Thyroid gland (tissue), 4 donors: ENCODE measurements around the gene MORN1. TPM values are rescaled to one million over a fixed set of nuclear protein-coding genes. Genes with fewer than 3 reads are reported as not detected.

Source experiments
- DNase-seq, 2 donors: peaks; one replicate each; pipeline ENCODE4 v3.0.0-alpha.2; 2019
- H3K27ac ChIP-seq, 3 donors: fragments of 200-600 bp; sonication (generic); 1 replicate in 2 of 3; 2 replicates in 1 of 3; pipeline ENCODE4 v1.5.1; 2016 to 2019; ENCODE audit warnings: mild to moderate bottlenecking in 1 of 3, moderate library complexity in 1 of 3
- H3K27me3 ChIP-seq: fragments of 200-600 bp; sonication (generic); one replicate; pipeline ENCODE4 v1.5.1; 2019
- H3K36me3 ChIP-seq, 2 donors: fragments of 200-600 bp; sonication (generic); one replicate each; pipeline ENCODE4 v1.5.1; 2016 to 2019
- H3K4me1 ChIP-seq, 2 donors: fragments of 200-600 bp; sonication (generic); one replicate each; pipeline ENCODE4 v1.5.1; 2017 to 2019
- H3K4me3 ChIP-seq, 3 donors: fragments of 200-600 bp; sonication (generic); replicated peaks in 1 of 3; 1 replicate in 2 of 3; 2 replicates in 1 of 3; pipeline ENCODE4 v1.5.1; 2016; ENCODE audit warnings: mild to moderate bottlenecking in 1 of 3
- H3K9me3 ChIP-seq: fragments of 200-600 bp; sonication (generic); one replicate; pipeline ENCODE4 v1.5.1; 2017
- CTCF ChIP-seq, 6 experiments: fragments of 200-600 bp in 3 of 6; fragments of 450-650 bp in 3 of 6; sonication (generic) in 3 of 6; IDR thresholded peaks; one replicate each; pipeline ENCODE4 v1.5.1; 2016 to 2019; ENCODE audit warnings: antibody characterized with exemption in 6 of 6, mild to moderate bottlenecking in 2 of 6, inconsistent platforms in 1 of 6, moderate library complexity in 1 of 6
- POLR2A ChIP-seq, 2 donors: fragments of 450-650 bp; IDR thresholded peaks; one replicate each; pipeline ENCODE4 v1.6.1; 2017; ENCODE audit warnings: antibody characterized with exemption in 2 of 2, mild to moderate bottlenecking in 2 of 2, moderate library complexity in 1 of 2
- WGBS, 2 donors: methylation state at CpG; one replicate each; pipeline ENCODE4 v1.1.5; 2017; 5-methylcytosine and 5-hydroxymethylcytosine counted together
- intact Hi-C: fragments of 100-400 bp; cut with DNase I; formaldehyde crosslinking; loops from one replicate; pipeline ENCODE4 v1.15.1; 2023
- total RNA-seq, 4 donors: library from RNA; depleted of rRNA; stranded (reverse); fragments of >200 nt; gene quantifications; one replicate each; pipeline ENCODE4 v1.2.3, GENCODE V29; 2016

MORN1 gene
- total RNA-seq, 4 donors from 2014 or later = 23.3 to 45.3 (median 33.8) TPM

- no peak for DNase-seq
- H3K4me3 ChIP-seq = no peak overlapping the region
- H3K9me3 ChIP-seq = no peaks in the 10 kb centered on the region
- 52 to 60% methylated on average over 10 to 11 of the region's 11 CpGs for WGBS, 2 donors
- H3K36me3 ChIP-seq = no peaks in the 10 kb centered on the region
- H3K27ac ChIP-seq = no peak overlapping the region
- H3K27me3 ChIP-seq = no peaks in the 10 kb centered on the region
- H3K4me1 ChIP-seq = no peaks in the 10 kb centered on the region
- intact Hi-C loops = loop anchor here (10.0 kb wide), 1 partner anchor 369 kb away; no protein-coding TSS in a partner anchor
- TF ChIP-seq CTCF (IDR thresholded peaks at IDR 0.05) = no peak
- no peak for TF ChIP-seq POLR2A (IDR thresholded peaks at IDR 0.05)
These were observed 34.5 kb upstream of the MORN1 start for GRCh38 chr1:2425892-2426291.

- Histone ChIP-seq H3K4me1 (peaks cover 0 to 6% of the 10 kb centered on the region in 2 donors), H3K4me3 (no peak overlapping the region), H3K27me3 (no peaks in the 10 kb centered on the region), H3K9me3 (no peaks in the 10 kb centered on the region), H3K27ac (no peak overlapping the region), H3K36me3 (no peaks in the 10 kb centered on the region)
- 74 to 88% methylated on average over 4 of the region's 4 CpGs for WGBS, 2 donors
- intact Hi-C loops = loop anchor here (10.0 kb wide), 1 partner anchor 372 kb away; no protein-coding TSS in a partner anchor
- no peak for TF ChIP-seq CTCF (IDR thresholded peaks at IDR 0.05)
- no peak for TF ChIP-seq POLR2A (IDR thresholded peaks at IDR 0.05)
- no peak for DNase-seq
These were observed 31.2 kb upstream of the MORN1 start for GRCh38 chr1:2422523-2422922.

- DNase-seq = no peak
- no peaks in the 10 kb centered on the region for H3K9me3 ChIP-seq
- no peak overlapping the region for H3K27ac ChIP-seq
- 79 to 80% methylated on average over 12 to 13 of the region's 16 CpGs for WGBS, 2 donors
- intact Hi-C loops = loop anchor here (5.0 kb wide), 1 partner anchor 228 kb away; no protein-coding TSS in a partner anchor
- no peak overlapping the region for H3K4me3 ChIP-seq
- H3K36me3 ChIP-seq = no peaks in the 10 kb centered on the region
- H3K4me1 ChIP-seq = peaks cover 0 to 17% of the 10 kb centered on the region in 2 donors
- TF ChIP-seq CTCF (IDR thresholded peaks at IDR 0.05) (no peak), POLR2A (IDR thresholded peaks at IDR 0.05) (no peak)
- no peaks in the 10 kb centered on the region for H3K27me3 ChIP-seq
These were observed 28.1 kb upstream of the MORN1 start for GRCh38 chr1:2419416-2419815.

GRCh38 chr1:2418791-2419320 is 27.5 kb upstream of the MORN1 start:
- 78 to 81% methylated on average over 15 to 16 of the region's 16 CpGs for WGBS, 2 donors
- no peaks in the 10 kb centered on the region for H3K9me3 ChIP-seq
- H3K27me3 ChIP-seq = no peaks in the 10 kb centered on the region
- peaks cover 3 to 22% of the 10 kb centered on the region in 2 donors for H3K4me1 ChIP-seq
- H3K27ac ChIP-seq = no peak overlapping the region
- no peak for DNase-seq
- intact Hi-C loops = loop anchor here (5.0 kb wide), 1 partner anchor 228 kb away; no protein-coding TSS in a partner anchor
- no peaks in the 10 kb centered on the region for H3K36me3 ChIP-seq
- H3K4me3 ChIP-seq = no peak overlapping the region
- TF ChIP-seq POLR2A (IDR thresholded peaks at IDR 0.05) (no peak), CTCF (IDR thresholded peaks at IDR 0.05) (no peak)

- intact Hi-C loops = loop anchor here (5.0 kb wide), 1 partner anchor 229 kb away; no protein-coding TSS in a partner anchor
- TF ChIP-seq CTCF (IDR thresholded peaks at IDR 0.05) (no peak), POLR2A (IDR thresholded peaks at IDR 0.05) (no peak)
- H3K9me3 ChIP-seq = no peaks in the 10 kb centered on the region
- H3K36me3 ChIP-seq = no peaks in the 10 kb centered on the region
- DNase-seq = no peak
- WGBS, 2 donors = 68 to 72% methylated on average over 9 to 11 of the region's 14 CpGs
- no peak overlapping the region for H3K27ac ChIP-seq
- no peak overlapping the region for H3K4me3 ChIP-seq
- peaks cover 12 to 32% of the 10 kb centered on the region in 2 donors for H3K4me1 ChIP-seq
- H3K27me3 ChIP-seq = no peaks in the 10 kb centered on the region
These were observed 26.5 kb upstream of the MORN1 start for GRCh38 chr1:2417833-2418225.
